ENCODE data around the gene FAM135A.

Gene FAM135A

GRCh38 chr6:70413114-70413991 is at the start of gene FAM135A:
FAM135A (plus strand) TSS chr6:70413508; CDS start chr6:70428343, 14,835 bp downstream.
- H3K36me3 ChIP-seq (ENCODE audit: control insufficient read depth in 1 of 2, insufficient read depth in 2 of 2, low read length in 2 of 2): no peaks in the 10 kb centered on the region
- H3K27ac ChIP-seq (ENCODE audit: low read length): peak within 1 kb of the TSS; percentile 94
- H3K4me1 ChIP-seq (ENCODE audit: control insufficient read depth in 1 of 2, insufficient read depth in 2 of 2, low read length in 2 of 2): peaks cover 8 to 13% of the 10 kb centered on the region in 2 donors

GRCh38 chr6:70363741-70364493 is 49.4 kb upstream of the FAM135A start:
- H3K27ac ChIP-seq (ENCODE audit: low read length): no peak overlapping the region
- no peaks in the 10 kb centered on the region for H3K4me1 ChIP-seq (ENCODE audit: control insufficient read depth in 1 of 2, insufficient read depth in 2 of 2, low read length in 2 of 2)
- H3K36me3 ChIP-seq (ENCODE audit: control insufficient read depth in 1 of 2, insufficient read depth in 2 of 2, low read length in 2 of 2): no peaks in the 10 kb centered on the region
- H3K27me3 ChIP-seq (ENCODE audit: low read depth, low read length): no peaks in the 10 kb centered on the region
- H3K4me3 ChIP-seq (ENCODE audit: low read depth in 1 of 2, low read length in 2 of 2): no peak overlapping the region
- H3K9me3 ChIP-seq (ENCODE audit: control insufficient read depth in 1 of 2, low read length in 2 of 2): no peaks in the 10 kb centered on the region

More at GRCh38 chr6:70413114-70413991, at the start of gene FAM135A:
- H3K4me3 ChIP-seq (ENCODE audit: low read depth in 1 of 2, low read length in 2 of 2): peak within 1 kb of the TSS; percentile 81 to 97
- H3K9me3 ChIP-seq (ENCODE audit: control insufficient read depth in 1 of 2, low read length in 2 of 2): no peaks in the 10 kb centered on the region
- H3K27me3 ChIP-seq (ENCODE audit: low read depth, low read length): no peaks in the 10 kb centered on the region

GRCh38 chr6:70369332-70369950 is 43.9 kb upstream of the FAM135A start:
- Histone ChIP-seq H3K27ac (ENCODE audit: low read length) (no peak overlapping the region), H3K27me3 (ENCODE audit: low read depth, low read length) (no peaks in the 10 kb centered on the region), H3K36me3 (ENCODE audit: control insufficient read depth in 1 of 2, insufficient read depth in 2 of 2, low read length in 2 of 2) (no peaks in the 10 kb centered on the region)

GRCh38 chr6:70370496-70370895 is 42.8 kb upstream of the FAM135A start:
- Histone ChIP-seq H3K4me3 (ENCODE audit: low read depth in 1 of 2, low read length in 2 of 2) (no peak overlapping the region), H3K9me3 (ENCODE audit: control insufficient read depth in 1 of 2, low read length in 2 of 2) (no peaks in the 10 kb centered on the region), H3K27ac (ENCODE audit: low read length) (no peak overlapping the region), H3K27me3 (ENCODE audit: low read depth, low read length) (no peaks in the 10 kb centered on the region), H3K4me1 (ENCODE audit: control insufficient read depth in 1 of 2, insufficient read depth in 2 of 2, low read length in 2 of 2) (no peaks in the 10 kb centered on the region), H3K36me3 (ENCODE audit: control insufficient read depth in 1 of 2, insufficient read depth in 2 of 2, low read length in 2 of 2) (no peaks in the 10 kb centered on the region)

More at GRCh38 chr6:70369332-70369950, 43.9 kb upstream of the FAM135A start:
- Histone ChIP-seq H3K4me3 (ENCODE audit: low read depth in 1 of 2, low read length in 2 of 2) (no peak overlapping the region), H3K9me3 (ENCODE audit: control insufficient read depth in 1 of 2, low read length in 2 of 2) (no peaks in the 10 kb centered on the region), H3K4me1 (ENCODE audit: control insufficient read depth in 1 of 2, insufficient read depth in 2 of 2, low read length in 2 of 2) (no peaks in the 10 kb centered on the region)

- Histone ChIP-seq H3K4me3 (ENCODE audit: low read depth in 1 of 2, low read length in 2 of 2) (no peak overlapping the region), H3K4me1 (ENCODE audit: control insufficient read depth in 1 of 2, insufficient read depth in 2 of 2, low read length in 2 of 2) (no peaks in the 10 kb centered on the region), H3K9me3 (ENCODE audit: control insufficient read depth in 1 of 2, low read length in 2 of 2) (no peaks in the 10 kb centered on the region), H3K27me3 (ENCODE audit: low read depth, low read length) (no peaks in the 10 kb centered on the region), H3K27ac (ENCODE audit: low read length) (no peak overlapping the region), H3K36me3 (ENCODE audit: control insufficient read depth in 1 of 2, insufficient read depth in 2 of 2, low read length in 2 of 2) (no peaks in the 10 kb centered on the region)
Measured at GRCh38 chr6:70371454-70372105, 41.7 kb upstream of the FAM135A start.

GRCh38 chr6:70375166-70375565 is 38.1 kb upstream of the FAM135A start:
- Histone ChIP-seq H3K27ac (ENCODE audit: low read length) (no peak overlapping the region), H3K27me3 (ENCODE audit: low read depth, low read length) (no peaks in the 10 kb centered on the region), H3K4me3 (ENCODE audit: low read depth in 1 of 2, low read length in 2 of 2) (no peak overlapping the region), H3K9me3 (ENCODE audit: control insufficient read depth in 1 of 2, low read length in 2 of 2) (no peaks in the 10 kb centered on the region), H3K4me1 (ENCODE audit: control insufficient read depth in 1 of 2, insufficient read depth in 2 of 2, low read length in 2 of 2) (no peaks in the 10 kb centered on the region), H3K36me3 (ENCODE audit: control insufficient read depth in 1 of 2, insufficient read depth in 2 of 2, low read length in 2 of 2) (no peaks in the 10 kb centered on the region)

GRCh38 chr6:70375882-70376281 is 37.4 kb upstream of the FAM135A start:
- H3K27me3 ChIP-seq (ENCODE audit: low read depth, low read length): no peaks in the 10 kb centered on the region
- H3K9me3 ChIP-seq (ENCODE audit: control insufficient read depth in 1 of 2, low read length in 2 of 2): no peaks in the 10 kb centered on the region
- H3K27ac ChIP-seq (ENCODE audit: low read length): no peak overlapping the region
- no peak overlapping the region for H3K4me3 ChIP-seq (ENCODE audit: low read depth in 1 of 2, low read length in 2 of 2)
- H3K4me1 ChIP-seq (ENCODE audit: control insufficient read depth in 1 of 2, insufficient read depth in 2 of 2, low read length in 2 of 2): no peaks in the 10 kb centered on the region
- no peaks in the 10 kb centered on the region for H3K36me3 ChIP-seq (ENCODE audit: control insufficient read depth in 1 of 2, insufficient read depth in 2 of 2, low read length in 2 of 2)

GRCh38 chr6:70376628-70377027 is 36.7 kb upstream of the FAM135A start:
- Histone ChIP-seq H3K4me3 (ENCODE audit: low read depth in 1 of 2, low read length in 2 of 2) (no peak overlapping the region), H3K36me3 (ENCODE audit: control insufficient read depth in 1 of 2, insufficient read depth in 2 of 2, low read length in 2 of 2) (no peaks in the 10 kb centered on the region), H3K4me1 (ENCODE audit: control insufficient read depth in 1 of 2, insufficient read depth in 2 of 2, low read length in 2 of 2) (no peaks in the 10 kb centered on the region), H3K9me3 (ENCODE audit: control insufficient read depth in 1 of 2, low read length in 2 of 2) (no peaks in the 10 kb centered on the region), H3K27ac (ENCODE audit: low read length) (no peak overlapping the region), H3K27me3 (ENCODE audit: low read depth, low read length) (no peaks in the 10 kb centered on the region)

- Histone ChIP-seq H3K4me1 (ENCODE audit: control insufficient read depth in 1 of 2, insufficient read depth in 2 of 2, low read length in 2 of 2) (no peaks in the 10 kb centered on the region), H3K36me3 (ENCODE audit: control insufficient read depth in 1 of 2, insufficient read depth in 2 of 2, low read length in 2 of 2) (no peaks in the 10 kb centered on the region), H3K27ac (ENCODE audit: low read length) (no peak overlapping the region), H3K4me3 (ENCODE audit: low read depth in 1 of 2, low read length in 2 of 2) (no peak overlapping the region), H3K9me3 (ENCODE audit: control insufficient read depth in 1 of 2, low read length in 2 of 2) (no peaks in the 10 kb centered on the region), H3K27me3 (ENCODE audit: low read depth, low read length) (no peaks in the 10 kb centered on the region)
Measured at GRCh38 chr6:70377372-70377771, 35.9 kb upstream of the FAM135A start.

- no peak overlapping the region for H3K4me3 ChIP-seq (ENCODE audit: low read depth in 1 of 2, low read length in 2 of 2)
- no peak overlapping the region for H3K27ac ChIP-seq (ENCODE audit: low read length)
- H3K9me3 ChIP-seq (ENCODE audit: control insufficient read depth in 1 of 2, low read length in 2 of 2): no peaks in the 10 kb centered on the region
- no peaks in the 10 kb centered on the region for H3K27me3 ChIP-seq (ENCODE audit: low read depth, low read length)
- H3K4me1 ChIP-seq (ENCODE audit: control insufficient read depth in 1 of 2, insufficient read depth in 2 of 2, low read length in 2 of 2): no peaks in the 10 kb centered on the region
- no peaks in the 10 kb centered on the region for H3K36me3 ChIP-seq (ENCODE audit: control insufficient read depth in 1 of 2, insufficient read depth in 2 of 2, low read length in 2 of 2)
Measured at GRCh38 chr6:70379473-70380013, 33.8 kb upstream of the FAM135A start.

Data from muscle layer of duodenum (tissue), 2 donors.